ENCODE data around the gene ALDH3B2.
"Not testable (repeated sequence)": the region's sequence is repeated elsewhere in the genome, so short reads cannot be mapped to it uniquely, and the experiment has no call there.

Gene ALDH3B2

GRCh38 chr11:67641338-67642172, 32.9 kb downstream of the ALDH3B2 start:
- no peak for DNase-seq

- no peak for DNase-seq
Measured at GRCh38 chr11:67640758-67641337, 33.6 kb downstream of the ALDH3B2 start.

- DNase-seq: peak; percentile 54
Measured at GRCh38 chr11:67640021-67640757, 34.2 kb downstream of the ALDH3B2 start.

GRCh38 chr11:67639438-67639859, 35.0 kb downstream of the ALDH3B2 start, which contains the start of gene TBX10:
TSS of gene TBX10 (minus strand) at chr11:67639763. CDS start at chr11:67639472, 291 bp downstream.
- DNase-seq: no peak

GRCh38 chr11:67638535-67639437, 35.6 kb downstream of the ALDH3B2 start:
- DNase-seq: no peak

GRCh38 chr11:67637441-67637840, 37.0 kb downstream of the ALDH3B2 start:
- DNase-seq: not testable (repeated sequence)

- no peak for DNase-seq
Measured at GRCh38 chr11:67636962-67637361, 37.5 kb downstream of the ALDH3B2 start.

GRCh38 chr11:67635231-67635521, 39.2 kb downstream of the ALDH3B2 start:
- no peak for DNase-seq

GRCh38 chr11:67634366-67635230, 39.8 kb downstream of the ALDH3B2 start:
- no peak for DNase-seq

- no peak for DNase-seq
Measured at GRCh38 chr11:67633758-67634365, 40.6 kb downstream of the ALDH3B2 start.

GRCh38 chr11:67632982-67633755, 41.3 kb downstream of the ALDH3B2 start:
- no peak for DNase-seq

- DNase-seq: no peak
Measured at GRCh38 chr11:67632175-67632981, 42.0 kb downstream of the ALDH3B2 start.

GRCh38 chr11:67631853-67632174, 42.6 kb downstream of the ALDH3B2 start:
- no peak for DNase-seq

- DNase-seq: no peak
Measured at GRCh38 chr11:67631411-67631810, 43.0 kb downstream of the ALDH3B2 start.

GRCh38 chr11:67630943-67631331, 43.5 kb downstream of the ALDH3B2 start:
- no peak for DNase-seq

- DNase-seq: peak; percentile 95
Measured at GRCh38 chr11:67630228-67630942, 44.0 kb downstream of the ALDH3B2 start.

GRCh38 chr11:67629386-67630227, 44.8 kb downstream of the ALDH3B2 start, which contains the start of gene NUDT8:
TSS of gene NUDT8 (minus strand) at chr11:67629937. CDS start at chr11:67629911, 26 bp downstream.
- peak; percentile 88 for DNase-seq
